HepG2 (cell line): ENCODE results near the gene USP30. TPM values are rescaled to one million over a fixed set of nuclear protein-coding genes. Genes with fewer than 3 reads are reported as not detected.

Source experiments
- ATAC-seq: fragments of 200-7000 bp; cut with Tn5 transposase; 3 replicates; pipeline ENCODE4 v1.9.1; 2020; ENCODE audit warnings: mild to moderate bottlenecking, moderate library complexity
- BruUV-seq: library from RNA; stranded (reverse); fragments of 400-500 nt; replicated peaks from 2 replicates; lab custom pipeline; 2021; lab: Mats Ljungman, UMichigan
- CTCF ChIA-PET: fragments of 300-600 bp; formaldehyde crosslinking; extraction: SDS; loops from one replicate; lab custom pipeline; 2021; ENCODE audit warnings: low total read pairs, inconsistent platforms, low intra/inter-chr PET ratio; lab: Yijun Ruan, JAX
- POLR2A ChIA-PET: fragments of 350-600 bp; sonication (Branson Sonifier 250); formaldehyde crosslinking; loops from one replicate; lab custom pipeline; 2020; ENCODE audit warnings: antibody characterized with exemption, inconsistent platforms; lab: Yijun Ruan, JAX
- DNase-seq: peaks from one replicate; pipeline ENCODE4 v3.0.0-alpha.2; 2015; ENCODE audit warnings: low spot score
- FAIRE-seq: peaks from 3 replicates; lab custom pipeline; 2011; peaks lifted over from hg19 to GRCh38; lab: Jason Lieb, UNC
- H2AFZ ChIP-seq: one replicate; pipeline ENCODE4 v1.6.1; 2011; ENCODE audit warnings: low read length, inconsistent platforms
- H3K27ac ChIP-seq: fragments of 300-600 bp; 3 replicates; pipeline ENCODE4 v1.8.0; 2011; ENCODE audit warnings: mixed run types, mild to moderate bottlenecking, mixed read lengths, low read length, inconsistent platforms; ENCODE audit not compliant: insufficient read depth; ENCODE audit errors: extremely low read length
- H3K27me3 ChIP-seq, 2 experiments: fragments of 200-600 bp in 1 of 2; 2 replicates in 1 of 2; 3 replicates in 1 of 2; pipeline versions ENCODE4 v1.6.0 to v1.8.0; 2011; ENCODE audit warnings: low read length in 2 of 2, mild to moderate bottlenecking in 2 of 2, moderate library complexity in 2 of 2, inconsistent platforms in 1 of 2; ENCODE audit not compliant: insufficient read depth in 2 of 2, control insufficient read depth in 1 of 2
- H3K36me3 ChIP-seq, 2 experiments: fragments of 200-600 bp in 1 of 2; replicated peaks in 1 of 2; 2 replicates in 1 of 2; 3 replicates in 1 of 2; pipeline versions ENCODE4 v1.5.1 to v1.8.0; 2011; ENCODE audit warnings: low read length in 2 of 2, inconsistent platforms in 1 of 2; ENCODE audit not compliant: insufficient read depth in 2 of 2, control insufficient read depth in 1 of 2
- H3K4me1 ChIP-seq: 2 replicates; pipeline ENCODE4 v1.5.1; 2012; ENCODE audit warnings: low read length, inconsistent platforms; ENCODE audit not compliant: insufficient read depth
- H3K4me2 ChIP-seq: 2 replicates; pipeline ENCODE4 v1.6.0; 2011; ENCODE audit warnings: low read depth, low read length, inconsistent platforms
- H3K4me3 ChIP-seq, 3 experiments: fragments of 200-600 bp in 1 of 3; sonication (generic), shearing (Covaris generic) in 1 of 3; replicated peaks in 1 of 3; 2 replicates each; pipeline ENCODE4 v1.5.1; 2011 to 2016; ENCODE audit warnings: low read length in 3 of 3, inconsistent platforms in 2 of 3, low read depth in 2 of 3, mild to moderate bottlenecking in 2 of 3, control low read depth in 1 of 3, mixed read lengths in 1 of 3; ENCODE audit not compliant: insufficient read depth in 1 of 3
- H3K79me2 ChIP-seq: one replicate; pipeline ENCODE4 v1.6.1; 2011; ENCODE audit warnings: low read length, inconsistent platforms; ENCODE audit not compliant: insufficient read depth
- H3K9ac ChIP-seq: 2 replicates; pipeline ENCODE4 v1.6.0; 2011; ENCODE audit warnings: mild to moderate bottlenecking, low read depth, low read length, inconsistent platforms; ENCODE audit not compliant: insufficient read depth
- H3K9me3 ChIP-seq: 2 replicates; pipeline ENCODE4 v1.5.1; 2012; ENCODE audit warnings: mild to moderate bottlenecking, low read length
- H4K20me1 ChIP-seq: 2 replicates; pipeline ENCODE4 v1.6.0; 2011; ENCODE audit warnings: inconsistent platforms, mild to moderate bottlenecking, low read length, moderate library complexity; ENCODE audit not compliant: insufficient read depth
- DR1 ChIP-seq: sonication (generic); formaldehyde crosslinking; IDR thresholded peaks from 2 replicates; pipeline ENCODE4 v1.8.0; 2021; ENCODE audit warnings: mild to moderate bottlenecking, missing genetic modification reagents, inconsistent platforms
- HNF4A ChIP-seq: sonication (generic); formaldehyde crosslinking; IDR thresholded peaks from 2 replicates; pipeline ENCODE4 v1.4.0; 2020; ENCODE audit warnings: missing genetic modification reagents
- HOXA7 ChIP-seq: sonication (generic); formaldehyde crosslinking; IDR thresholded peaks from 2 replicates; pipeline ENCODE4 v1.8.1; 2022; ENCODE audit warnings: mild to moderate bottlenecking, missing genetic modification reagents, moderate library complexity
- PRDM4 ChIP-seq: sonication (generic); formaldehyde crosslinking; IDR thresholded peaks from 2 replicates; pipeline ENCODE4 v1.9.0; 2021; ENCODE audit warnings: missing genetic modification reagents, borderline replicate concordance
- SAP130 ChIP-seq: IDR thresholded peaks from 2 replicates; pipeline ENCODE4 v1.6.1; 2016; ENCODE audit warnings: low read depth
- TGIF2 ChIP-seq: IDR thresholded peaks from 2 replicates; pipeline ENCODE4 v1.6.1; 2016; ENCODE audit warnings: control low read depth, missing compliant biosample characterization
- THRA ChIP-seq: sonication (generic); formaldehyde crosslinking; IDR thresholded peaks from 2 replicates; pipeline ENCODE4 v1.4.0; 2020; ENCODE audit warnings: missing genetic modification reagents, borderline replicate concordance
- ZNF800 ChIP-seq: sonication (generic); formaldehyde crosslinking; IDR thresholded peaks from 2 replicates; pipeline ENCODE4 v1.4.0; 2020; ENCODE audit warnings: missing genetic modification reagents
- whole genome bisulfite sequencing: methylation state at CpG from one replicate; pipeline ENCODE4 v1.1.6; 2017; ENCODE audit warnings: low lambda C conversion rate; 5-methylcytosine and 5-hydroxymethylcytosine counted together
- in situ Hi-C: cut with HindIII; loops from 2 replicates; pipeline ENCODE4 v1.10.0; 2017; ENCODE audit warnings: low pct_unique_long_range_greater_than_20kb; ENCODE audit not compliant: extremely low pct_ligation_motif_present
- intact Hi-C: fragments of 100-400 bp; cut with micrococcal nuclease; formaldehyde crosslinking; loops from one replicate; pipeline ENCODE4 v1.10.0; 2022; ENCODE audit not compliant: unreplicated experiment
- polyA plus RNA-seq, 8 experiments: library from polyadenylated mRNA; depleted of rRNA in 3 of 8; stranded (reverse) in 7 of 8; unstranded in 1 of 8; fragments of >200 nt; fragmentation: Illumina TruSeq in 4 of 8; extraction: Trizol in 4 of 8; gene quantifications; 2 replicates each; pipeline versions ENCODE4 v1.2.1 to v1.2.3, GENCODE V29; 2011 to 2016; ENCODE audit warnings: low read depth in 4 of 8, missing spikeins in 1 of 8, mixed read lengths in 1 of 8; ENCODE audit not compliant: insufficient read depth in 1 of 8
- total RNA-seq, 5 experiments: library from RNA; depleted of rRNA; stranded (reverse); fragments of >200 nt; fragmentation: Illumina TruSeq; extraction: Trizol; gene quantifications; 2 replicates each; pipeline ENCODE4 v1.2.3, GENCODE V29; 2016; ENCODE audit warnings: low read depth in 1 of 5

Gene USP30
- total and polyA plus RNA-seq, 2 of the 13 experiments (the other 11 are each of a cell fraction or from before 2014, with no cell fraction given) = 11.2 to 20.8 TPM

- TF ChIP-seq THRA (CRISPR knock-in tag) (no peak), TGIF2 (no peak), HOXA7 (CRISPR knock-in tag) (no peak), HNF4A (CRISPR knock-in tag) (no peak), SAP130 (CRISPR knock-in tag) (no peak), DR1 (CRISPR knock-in tag) (no peak), ZNF800 (no peak), PRDM4 (CRISPR knock-in tag) (no peak)
- TF ChIP-seq, all 625 proteins: peak for 0
- intact Hi-C loops = no loop called here
- in situ Hi-C loops = no loop called here
- ATAC-seq = no peak
- FAIRE-seq = no peak
- H3K4me3 ChIP-seq = no peak overlapping the region
- H3K27me3 ChIP-seq = no peaks in the 10 kb centered on the region
- no peaks in the 10 kb centered on the region for H4K20me1 ChIP-seq
- BruUV-seq = no TSS peak
- H3K4me1 ChIP-seq = peaks cover 6% of the 10 kb centered on the region
- H3K36me3 ChIP-seq = peaks cover 1 to 11% of the 10 kb centered on the region in 2 experiments
- no peak overlapping the region for H2AFZ ChIP-seq
- no peak overlapping the region for H3K9ac ChIP-seq
- DNase-seq = no peak
- H3K4me2 ChIP-seq = no peak overlapping the region
- ChIA-PET CTCF (no interaction called here), POLR2A (no interaction called here)
- 98% methylated on average over 6 of the region's 6 CpGs for WGBS
- no peak overlapping the region for H3K27ac ChIP-seq
- H3K79me2 ChIP-seq = no peaks in the 10 kb centered on the region
- no peaks in the 10 kb centered on the region for H3K9me3 ChIP-seq
Measured at GRCh38 chr12:109058773-109059172, 6.4 kb downstream of the USP30 start.
